RWPE1 (cell line): ENCODE measurements around the gene EDC3.

Source experiments
- CTCF ChIA-PET: fragments of 350-600 bp; sonication (Branson Sonifier 250); formaldehyde crosslinking; extraction: SDS; loops from one replicate; lab custom pipeline; 2021; lab: Yijun Ruan, JAX
- POLR2A ChIA-PET: fragments of 400-600 bp; formaldehyde crosslinking; extraction: SDS; loops from one replicate; lab custom pipeline; 2020; ENCODE audit warnings: antibody characterized with exemption; ENCODE audit not compliant: low non-redundant PET; lab: Yijun Ruan, JAX
- DNase-seq: peaks from one replicate; pipeline ENCODE4 v3.0.0; 2012; ENCODE audit warnings: low spot score
- H3K27ac ChIP-seq: fragments of 450-650 bp; 2 replicates; pipeline ENCODE4 v1.5.1; 2017
- CTCF ChIP-seq: fragments of 450-650 bp; conservative IDR thresholded peaks from 2 replicates; pipeline ENCODE4 v1.5.1; 2017; ENCODE audit warnings: low read depth, mild to moderate bottlenecking

Gene EDC3

GRCh38 chr15:74620636-74621545 lies 74.9 kb downstream of the EDC3 start:
- CTCF ChIA-PET = interaction anchor here (0.6 to 2.8 kb wide), 15 partner anchors 11 to 305 kb away, joined by 3 to 29 read pairs (median 3); no protein-coding TSS in a partner anchor
- H3K27ac ChIP-seq = peak overlapping the region; percentile 61
- peak; percentile 83 for DNase-seq
- TF ChIP-seq CTCF = peak; percentile 95
- POLR2A ChIA-PET = no interaction called here

- ChIA-PET POLR2A (no interaction called here), CTCF (interaction anchor here (0.7 to 1.5 kb wide), 2 partner anchors 15 to 96 kb away, joined by 3 to 7 read pairs; no protein-coding TSS in a partner anchor)
- peak overlapping the region; percentile 61 for H3K27ac ChIP-seq
- no peak for TF ChIP-seq CTCF
- no peak for DNase-seq
These were observed 75.7 kb downstream of the EDC3 start for GRCh38 chr15:74619916-74620635.

- no peak for DNase-seq
- POLR2A ChIA-PET = no interaction called here
- CTCF ChIA-PET = interaction anchor here (0.8 kb wide), 1 partner anchor 12 kb away, joined by 3 read pairs; no protein-coding TSS in a partner anchor
- no peak for TF ChIP-seq CTCF
- peak overlapping the region; percentile 61 for H3K27ac ChIP-seq
These were observed 76.8 kb downstream of the EDC3 start for GRCh38 chr15:74618841-74619596.

GRCh38 chr15:74616996-74617395 lies 78.8 kb downstream of the EDC3 start:
- no peak for DNase-seq
- POLR2A ChIA-PET = interaction anchor here (2.0 kb wide), 1 partner anchor 13 kb away, joined by 4 read pairs; no protein-coding TSS in a partner anchor
- H3K27ac ChIP-seq = peak overlapping the region; percentile 92
- no peak for TF ChIP-seq CTCF
- CTCF ChIA-PET = interaction anchor here (0.5 to 1.6 kb wide), 3 partner anchors 15 to 247 kb away, joined by 3 to 5 read pairs (median 4); no protein-coding TSS in a partner anchor

- no peak for TF ChIP-seq CTCF
- ChIA-PET CTCF (interaction anchor here (1.4 to 1.6 kb wide), 2 partner anchors 15 to 246 kb away, joined by 3 to 5 read pairs; no protein-coding TSS in a partner anchor), POLR2A (interaction anchor here (0.6 to 2.0 kb wide), 3 partner anchors 13 to 133 kb away, joined by 3 to 4 read pairs (median 4); partner anchors contain the start of gene ARID3B)
- H3K27ac ChIP-seq = peak overlapping the region; percentile 92
- DNase-seq = peak; percentile 59
These were observed 79.4 kb downstream of the EDC3 start for GRCh38 chr15:74616366-74616939.
